HG02623 (cell line): ENCODE measurements around the gene GSTP1.

Source experiments
- ATAC-seq: cut with Tn5 transposase; IDR thresholded peaks from one replicate; pipeline ENCODE4 v1.9.1; 2021; ENCODE audit warnings: moderate library complexity; ENCODE audit not compliant: unreplicated experiment

Gene GSTP1

DNA sequence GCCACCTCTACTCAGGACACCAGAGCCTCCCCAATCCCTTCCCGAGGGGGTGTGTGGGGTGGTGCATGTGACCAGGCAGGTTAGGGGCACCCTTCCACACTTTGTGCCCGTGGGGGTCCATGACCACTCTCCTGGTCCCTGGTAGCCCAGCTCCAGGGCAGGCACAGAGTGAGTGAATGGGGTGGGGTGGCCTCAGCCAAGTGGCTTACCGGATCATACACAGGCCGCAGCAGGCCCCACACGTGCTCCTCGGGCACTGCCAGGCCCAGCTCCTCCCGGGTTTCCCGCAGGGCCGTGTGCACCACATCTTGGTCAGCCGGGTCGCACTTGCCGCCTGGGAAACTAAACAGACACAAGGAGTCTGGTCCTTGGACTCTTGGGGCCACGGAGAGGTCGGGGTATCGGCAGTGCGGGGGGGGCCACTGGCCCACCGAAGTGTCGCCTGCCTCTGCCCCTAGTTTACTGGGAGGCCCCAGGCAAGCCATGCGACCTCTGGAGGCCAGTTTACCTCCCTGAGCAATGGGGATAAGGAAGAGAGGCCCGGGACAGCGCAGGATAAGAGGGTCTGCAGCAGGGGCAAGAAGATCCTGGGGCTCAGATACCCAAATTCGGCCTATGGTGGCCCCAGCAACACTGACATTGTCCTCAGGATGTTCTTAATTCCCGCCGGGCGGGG is 45.2 kb downstream of the GSTP1 start:
- ATAC-seq = no peak

DNA sequence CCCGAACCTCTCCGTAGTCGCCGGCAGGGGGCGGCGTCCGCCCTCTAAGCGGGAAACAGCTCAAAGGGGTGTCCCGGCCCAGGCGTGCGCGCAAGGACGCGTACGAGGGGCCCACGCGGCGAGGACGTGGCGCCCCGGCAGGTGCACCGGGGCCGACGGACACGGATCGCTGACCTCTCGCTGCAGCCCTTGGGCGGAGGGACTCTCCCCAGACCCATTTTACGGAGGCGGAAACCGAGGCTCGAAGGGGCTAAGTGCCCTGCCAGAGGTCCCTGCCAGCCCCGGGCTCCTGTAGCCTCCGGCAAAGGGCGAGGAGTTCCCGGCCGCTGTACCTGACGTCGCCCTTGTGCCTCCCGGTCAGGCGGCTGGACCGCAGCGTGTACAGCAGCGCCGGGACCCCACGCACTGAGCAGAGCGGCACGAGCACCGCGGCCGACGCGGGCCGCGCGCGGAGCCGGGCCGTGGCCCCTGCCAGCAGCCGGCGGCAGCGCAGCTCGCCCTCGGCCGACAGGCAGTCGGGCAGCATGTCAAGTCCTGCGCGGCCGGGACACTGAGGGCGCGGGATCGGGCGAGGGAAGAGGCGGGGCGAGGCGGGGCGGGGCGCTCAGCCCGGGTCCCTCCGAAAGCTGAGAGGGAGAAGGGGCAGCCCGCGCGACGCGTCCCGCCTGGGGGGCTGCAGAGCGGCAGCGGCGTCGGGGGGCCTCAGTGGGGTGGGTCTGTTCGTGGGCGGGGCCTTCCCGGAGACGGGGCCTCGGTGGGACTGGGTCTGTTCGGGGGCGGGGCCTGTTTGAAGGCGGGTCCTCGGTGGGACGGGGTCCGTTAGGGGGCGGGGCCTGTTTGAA is 46.0 kb downstream of the GSTP1 start, which contains the start of gene NUDT8:
Gene NUDT8, minus strand, starts transcription at position 552 of the 842 bp plus-strand sequence. Its CDS starts 26 bp downstream, at position 526.
- ATAC-seq = peak; percentile 50

GRCh38 chr11:67630228-67630942 is 46.8 kb downstream of the GSTP1 start:
- peak; percentile 47 for ATAC-seq

GRCh38 chr11:67630943-67631331 is 47.3 kb downstream of the GSTP1 start:
- no peak for ATAC-seq

GRCh38 chr11:67631411-67631810 is 47.8 kb downstream of the GSTP1 start:
- ATAC-seq = no peak

DNA sequence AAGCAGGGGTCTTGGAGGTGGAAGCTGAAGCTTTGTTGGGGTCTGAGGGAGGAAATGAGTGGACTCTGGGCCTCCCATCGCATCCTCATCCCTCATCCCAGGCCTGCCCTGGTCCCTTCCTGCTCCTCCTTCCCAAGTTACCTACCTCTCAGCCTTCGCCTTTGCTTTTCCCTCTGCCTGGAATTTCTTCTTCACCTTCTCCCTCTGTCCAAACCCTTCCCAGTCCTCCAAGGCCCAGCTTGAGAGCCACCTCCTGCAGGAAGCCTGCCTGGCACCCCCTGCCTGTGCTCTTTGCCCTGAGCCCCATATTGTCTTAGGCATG is 48.2 kb downstream of the GSTP1 start:
- ATAC-seq = no peak

DNA sequence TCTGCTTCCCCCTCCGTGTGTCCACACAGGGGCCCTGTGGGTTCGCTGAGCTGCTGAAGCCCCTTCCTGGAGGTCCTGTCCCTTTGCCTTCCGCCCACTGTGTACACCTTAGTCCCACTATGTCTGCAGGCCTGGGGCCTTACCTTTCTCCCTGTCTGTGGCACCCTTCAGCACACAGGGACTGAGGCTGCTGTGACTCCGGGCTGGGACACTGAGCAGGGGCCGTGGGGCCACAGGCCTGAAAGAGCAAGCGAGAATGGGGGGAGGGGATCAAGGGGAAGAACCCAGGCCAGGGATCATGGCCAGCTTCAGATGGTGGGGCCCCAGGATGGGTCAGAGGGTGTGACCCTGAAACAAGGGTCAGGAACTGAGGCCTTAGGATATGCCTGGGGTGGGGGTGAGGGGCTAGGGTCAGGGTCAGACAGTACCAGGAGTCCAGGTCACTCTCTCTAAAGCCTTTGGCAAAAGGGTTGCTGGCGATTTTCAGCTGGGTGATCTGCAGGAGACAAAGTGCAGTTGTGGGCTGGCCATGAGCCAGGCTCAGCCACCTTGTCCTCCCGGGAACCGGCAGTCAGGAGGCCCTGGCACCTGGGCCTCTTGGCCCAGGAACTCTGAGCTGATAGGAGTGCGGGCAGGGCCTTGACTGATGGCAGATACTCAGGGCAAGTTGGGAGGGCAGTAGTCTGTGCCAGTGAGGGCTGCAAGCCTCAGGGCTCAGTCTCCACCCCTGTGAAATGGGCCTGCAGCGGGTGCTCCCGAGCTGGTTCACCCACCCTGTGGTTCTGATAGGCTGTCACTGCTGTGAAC is 48.8 kb downstream of the GSTP1 start:
- ATAC-seq = no peak

DNA sequence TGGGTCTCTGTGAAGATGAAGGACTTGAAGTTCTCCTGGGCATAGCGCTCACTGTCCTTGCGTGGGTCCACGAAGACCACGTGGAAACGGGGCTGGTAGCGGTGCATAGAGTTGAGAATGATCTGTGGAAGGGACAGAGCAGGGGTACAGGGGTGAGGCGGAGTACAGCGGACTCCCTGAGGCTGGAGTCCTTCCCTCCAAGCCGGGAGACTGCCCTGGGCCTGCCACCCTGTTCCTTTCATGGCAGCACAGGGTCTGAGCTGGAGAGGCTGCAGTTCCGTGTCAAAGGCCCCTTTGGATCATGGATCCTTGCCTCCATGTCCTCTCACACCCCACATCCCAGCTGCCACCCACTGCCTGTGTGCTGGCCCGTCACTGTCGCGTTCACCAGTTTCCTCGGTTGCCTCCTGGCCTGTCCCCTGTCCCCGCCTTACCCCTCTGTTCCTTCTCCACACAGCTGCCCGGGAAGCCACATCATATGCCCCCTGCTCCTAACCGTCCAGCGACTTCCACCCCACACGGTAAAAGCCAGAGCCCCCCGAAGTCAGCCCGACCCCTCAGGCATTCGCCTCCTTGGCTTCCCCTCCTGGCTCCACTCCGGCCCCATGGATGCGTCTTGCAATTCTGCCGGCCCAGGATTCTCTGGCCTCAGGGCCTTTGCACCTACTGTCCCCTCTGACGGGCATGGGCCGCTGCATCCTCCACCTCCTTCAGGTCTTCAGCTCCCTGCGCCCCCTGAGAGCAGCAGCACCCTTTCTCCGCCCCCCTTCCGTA is 49.6 kb downstream of the GSTP1 start:
- ATAC-seq = no peak

DNA sequence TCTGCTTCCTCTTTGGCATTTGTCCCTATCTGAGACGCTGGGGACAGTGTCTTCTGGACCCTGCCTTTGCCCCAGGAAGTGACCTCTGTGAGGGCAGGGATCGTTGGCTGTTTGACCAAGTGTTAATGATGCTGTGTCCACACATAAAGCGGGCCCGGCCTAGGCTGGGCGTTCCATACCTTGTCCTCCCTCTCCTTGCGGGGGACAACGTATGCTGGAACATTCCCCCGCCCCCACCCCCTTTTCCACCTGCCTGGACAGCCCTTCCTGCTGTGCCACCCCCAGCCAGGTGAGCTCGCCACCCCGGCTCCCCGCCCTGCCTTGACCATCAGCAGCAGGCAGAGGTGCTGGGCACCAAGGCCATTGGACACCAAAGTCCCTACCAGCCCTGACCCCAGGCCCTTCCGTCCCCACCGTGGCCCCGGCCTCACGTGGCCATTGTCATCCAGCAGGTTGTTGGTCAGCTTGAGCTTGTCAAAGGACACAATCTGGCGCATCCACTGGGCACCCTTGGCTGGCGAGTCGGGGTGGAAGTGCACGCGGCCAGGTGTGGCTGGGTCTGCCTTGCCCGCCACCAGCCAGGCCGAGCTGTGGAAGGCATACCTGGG is 50.2 kb downstream of the GSTP1 start:
- no peak for ATAC-seq

GRCh38 chr11:67634366-67635230 is 51.0 kb downstream of the GSTP1 start:
- no peak for ATAC-seq

DNA sequence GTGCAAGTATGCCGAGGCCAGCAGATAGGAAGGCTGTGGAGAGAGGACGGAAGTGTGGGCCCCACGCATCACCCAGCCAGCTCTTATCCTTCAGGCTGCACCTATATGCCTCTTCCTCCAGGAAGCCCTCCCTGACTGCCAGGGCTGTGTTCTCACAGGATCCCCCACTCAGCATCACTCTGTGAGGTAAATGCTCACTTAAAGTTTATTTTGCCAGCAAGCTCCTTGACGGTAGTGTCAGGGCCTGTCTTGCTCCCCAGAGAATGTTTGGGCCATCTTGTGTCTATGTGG is 51.6 kb downstream of the GSTP1 start:
- ATAC-seq = no peak
